Bronchial smooth muscle cell (primary cell): Measurements from ENCODE around the gene ECHDC1. TPM values are rescaled to one million over a fixed set of nuclear protein-coding genes. Genes with fewer than 3 reads are reported as not detected.

Experiments
- total RNA-seq: library from RNA; depleted of rRNA; stranded (reverse); fragments of >200 nt; gene quantifications from 2 replicates; pipeline ENCODE4 v1.2.1, GENCODE V29; 2014

The ECHDC1 gene, protein sequence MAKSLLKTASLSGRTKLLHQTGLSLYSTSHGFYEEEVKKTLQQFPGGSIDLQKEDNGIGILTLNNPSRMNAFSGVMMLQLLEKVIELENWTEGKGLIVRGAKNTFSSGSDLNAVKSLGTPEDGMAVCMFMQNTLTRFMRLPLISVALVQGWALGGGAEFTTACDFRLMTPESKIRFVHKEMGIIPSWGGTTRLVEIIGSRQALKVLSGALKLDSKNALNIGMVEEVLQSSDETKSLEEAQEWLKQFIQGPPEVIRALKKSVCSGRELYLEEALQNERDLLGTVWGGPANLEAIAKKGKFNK
- total RNA-seq, result 34.9 and 44.1 TPM in 2 replicates

DNA sequence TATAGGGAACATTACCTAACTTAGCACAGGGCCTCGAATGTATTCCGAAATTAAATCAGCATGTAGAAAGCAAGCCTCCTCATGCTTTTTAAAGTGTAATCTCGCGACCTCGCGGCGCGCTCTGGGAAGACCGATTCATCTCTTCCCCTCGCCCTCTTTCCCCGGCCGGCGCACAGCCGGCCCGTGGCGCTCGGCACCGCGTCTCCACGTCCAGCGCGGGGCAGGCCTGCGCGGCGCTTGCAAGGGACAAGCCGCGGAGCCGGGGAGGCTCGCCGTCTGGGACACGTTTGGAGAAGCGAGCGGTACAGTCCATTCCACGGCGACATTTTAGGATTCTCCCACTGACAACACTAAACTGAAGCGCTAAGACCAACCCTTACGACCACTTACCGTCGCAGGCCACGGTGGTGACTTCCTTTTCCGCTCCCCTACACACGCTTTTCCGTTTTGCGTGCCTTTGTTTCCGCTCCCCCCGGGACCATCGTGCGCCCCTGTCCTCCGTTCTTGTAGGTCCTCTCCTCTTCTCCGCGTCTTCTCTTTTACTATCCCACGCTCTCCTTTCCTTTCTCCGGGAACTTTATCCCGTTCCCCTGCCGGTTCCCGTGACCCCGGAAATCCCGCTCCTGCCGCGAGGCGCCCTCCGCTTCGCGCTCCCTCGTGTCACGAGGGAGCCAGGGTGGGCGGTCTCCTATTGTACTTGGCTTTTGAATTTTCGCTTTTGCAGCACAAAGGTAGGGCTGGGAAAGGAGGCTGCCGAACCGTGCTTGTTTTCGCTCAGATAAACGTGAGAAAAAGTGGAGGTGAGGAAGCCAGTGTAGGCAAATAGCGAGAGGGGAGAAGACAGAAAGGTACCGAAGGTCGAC, at the start of gene ECHDC1:
Gene ECHDC1, minus strand, starts transcription at position 664 of the 863 bp plus-strand sequence. CDS start 12,581 bp downstream, outside the sequence.

DNA sequence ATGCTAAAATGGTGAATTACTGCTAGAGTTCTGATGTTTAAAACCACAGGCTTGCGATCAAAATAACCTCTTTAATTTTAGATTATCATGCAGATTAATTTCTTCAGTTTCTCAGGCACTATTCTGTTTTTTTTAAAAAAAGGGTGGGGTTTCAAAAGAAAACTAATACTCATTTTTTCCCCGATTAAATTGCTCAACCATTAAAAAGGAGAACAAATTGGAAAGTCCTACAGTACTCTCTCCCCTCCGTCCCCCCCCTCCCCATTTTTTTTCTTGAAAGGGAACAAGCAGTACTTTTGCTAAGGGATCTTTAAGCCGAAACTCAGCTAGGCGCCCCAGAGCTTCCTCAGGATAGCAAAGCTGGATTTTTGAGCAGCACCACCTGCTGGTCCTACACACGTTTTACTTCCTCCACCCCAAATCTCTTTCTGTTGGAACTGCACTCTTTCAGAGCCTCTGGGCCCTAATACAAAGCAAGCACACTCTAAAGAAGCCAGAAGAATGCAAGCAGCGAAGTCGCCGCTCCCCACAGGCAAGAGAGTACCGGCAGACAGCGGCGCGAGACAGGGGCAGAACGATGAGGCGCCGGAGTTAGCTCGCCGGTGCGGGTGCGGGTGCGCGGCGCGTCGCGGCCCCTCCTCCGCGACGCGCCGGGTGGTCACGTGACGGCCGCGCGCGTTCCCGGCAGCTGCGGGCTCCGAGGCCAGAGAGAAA, 77.1 kb downstream of the ECHDC1 start, which contains the start of gene RNF146:
Gene RNF146, plus strand, starts transcription at position 687 of the 714 bp plus-strand sequence. CDS start 13,475 bp downstream, outside the sequence.

Other genes with a start within 250 kb of the ECHDC1 start
- gene RSPO3, start 224.9 kb downstream of the ECHDC1 start, total RNA-seq, result 0.77 and 2.7 TPM in 2 replicates
- gene RNF146, start 76.7 kb downstream of the ECHDC1 start, total RNA-seq, result 44.8 and 50.9 TPM in 2 replicates
- 0.34 and 1.4 TPM in 2 replicates for gene KIAA0408, start 115.8 kb upstream of the ECHDC1 start, total RNA-seq
- gene C6orf58, start 233.6 kb upstream of the ECHDC1 start, total RNA-seq, result 0.17 TPM in 1 of 2 replicates, not detected in the other